Anterior cingulate cortex (tissue), 58 donors: ENCODE results near the gene DNASE1L3.
"Not testable (repeated sequence)": the region's sequence is repeated elsewhere in the genome, so short reads cannot be mapped to it uniquely, and the experiment has no call there.

Experiments used
- DNase-seq, 58 donors: peaks; one replicate each; lab custom pipeline; 2025; lab: John Stamatoyannopoulos, UW

The DNASE1L3 gene

DNA sequence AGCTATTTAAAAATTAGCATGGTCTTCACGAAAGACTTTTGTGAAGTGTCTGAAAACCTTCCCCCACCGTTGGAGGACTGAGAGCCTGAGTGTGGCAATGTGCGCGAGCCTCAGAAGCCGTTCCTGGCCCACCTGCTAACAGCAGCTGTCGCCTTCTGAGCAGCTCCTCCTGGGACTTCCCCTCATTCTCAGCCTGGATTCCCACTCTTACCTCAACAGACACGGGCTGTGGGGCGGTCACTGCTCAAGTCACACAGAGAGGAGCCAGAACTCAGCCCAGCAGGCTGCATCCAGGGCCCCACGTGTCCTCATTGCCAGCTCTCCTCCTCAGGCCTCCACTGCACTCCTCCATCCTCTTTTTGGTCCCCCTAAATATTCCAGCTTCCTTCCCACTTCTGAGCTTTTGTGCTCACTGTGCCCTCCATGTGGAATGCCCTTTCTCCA is 7.8 kb downstream of the DNASE1L3 start:
- no peak for DNase-seq

DNA sequence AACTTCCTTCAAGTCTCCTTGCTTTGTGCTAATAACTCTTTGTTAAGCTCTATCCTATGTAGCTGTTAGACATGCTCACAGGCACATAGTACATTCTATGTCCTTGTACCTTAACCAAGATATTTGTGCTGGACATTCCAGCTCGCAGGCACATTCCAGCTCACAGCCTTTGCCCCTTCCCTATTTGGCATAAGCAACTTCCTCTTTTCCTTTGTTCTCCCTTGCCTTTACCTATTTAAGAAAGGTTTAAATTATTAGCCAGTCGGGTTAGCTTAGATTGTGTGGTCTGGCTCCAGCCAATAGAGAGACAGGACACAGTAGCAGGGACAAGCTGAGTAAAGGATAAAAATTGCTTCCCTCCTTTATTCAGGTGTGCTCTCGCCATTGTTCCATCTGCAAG is 9.3 kb downstream of the DNASE1L3 start:
- DNase-seq, result not testable (repeated sequence)

DNA sequence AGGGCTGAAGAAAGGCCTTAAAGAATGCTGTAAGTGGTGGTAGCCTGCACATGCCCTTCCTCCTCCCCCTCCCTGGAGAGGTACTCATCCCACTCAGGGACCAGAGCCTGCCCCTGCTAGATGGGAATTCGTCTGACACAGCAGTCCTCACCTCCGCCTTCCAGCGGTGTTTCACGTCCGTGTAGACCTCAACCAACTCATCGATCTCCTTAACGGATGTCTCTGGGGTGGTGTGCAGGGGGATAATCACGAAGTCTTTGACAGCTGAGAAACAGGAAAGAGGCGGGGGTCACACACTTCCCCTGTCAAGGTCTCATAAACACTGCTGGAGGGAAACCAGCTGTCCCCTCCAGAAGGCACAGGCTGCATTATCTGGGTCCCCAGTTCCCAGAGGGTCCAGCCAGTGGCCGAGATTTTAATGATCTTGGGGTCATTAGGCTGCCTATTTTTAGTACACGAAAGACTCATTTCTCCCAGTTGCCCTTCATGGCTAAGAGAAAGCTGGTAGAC is 9.9 kb downstream of the DNASE1L3 start:
- no peak for DNase-seq

DNA sequence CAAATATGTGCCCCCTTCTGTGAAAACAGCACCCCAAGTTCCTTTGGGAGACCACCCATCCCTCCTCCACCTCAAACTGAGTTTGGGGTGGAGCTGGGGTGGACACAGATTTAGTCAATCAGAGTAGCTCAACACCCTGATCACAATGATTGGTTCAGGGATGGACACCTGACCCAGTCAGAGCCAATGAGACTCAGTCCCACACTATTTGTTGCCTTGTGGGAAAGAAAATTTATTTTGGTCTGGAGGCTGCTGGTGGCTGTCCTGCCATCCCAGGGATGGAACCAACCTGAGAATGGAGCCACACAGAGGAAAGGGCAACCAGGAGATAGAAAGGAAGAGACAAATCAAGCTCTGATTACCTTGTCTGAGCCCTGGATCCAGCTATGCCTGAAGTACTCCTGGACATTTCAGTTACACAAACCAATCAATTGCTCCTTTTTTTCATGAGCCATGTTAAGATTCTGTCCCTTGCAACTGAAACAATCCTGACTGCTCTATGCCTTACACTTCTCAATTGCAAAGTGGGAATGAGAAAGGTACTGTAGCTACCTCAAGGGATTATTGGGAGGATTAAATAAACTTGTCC is 10.6 kb downstream of the DNASE1L3 start:
- DNase-seq, result no peak

DNA sequence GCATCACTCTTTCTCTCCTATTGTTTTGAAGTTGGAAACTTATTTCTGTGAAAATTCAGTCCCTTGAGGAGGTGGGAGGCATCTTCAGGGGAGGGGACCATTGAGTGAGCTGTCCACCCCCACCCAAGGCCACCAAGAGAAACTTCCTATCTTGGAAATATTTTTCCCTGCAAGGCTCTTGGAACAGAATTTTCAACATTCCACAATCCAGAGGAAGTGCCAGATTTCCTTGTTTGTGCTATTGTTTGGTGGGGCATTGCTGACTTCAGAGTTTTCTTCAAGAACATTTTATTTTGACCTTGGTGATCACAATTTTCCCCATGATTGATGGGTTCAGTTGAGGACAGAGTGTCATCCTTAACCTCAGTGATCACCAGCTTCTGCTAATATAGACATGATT is 12.0 kb downstream of the DNASE1L3 start:
- DNase-seq, result no peak

- DNase-seq, result no peak
These were observed 12.4 kb downstream of the DNASE1L3 start for GRCh38 chr3:58198362-58198761.

- no peak for DNase-seq
These were observed 13.2 kb downstream of the DNASE1L3 start for GRCh38 chr3:58197588-58197987.

GRCh38 chr3:58193682-58194407 is 16.9 kb downstream of the DNASE1L3 start:
- no peak for DNase-seq

DNA sequence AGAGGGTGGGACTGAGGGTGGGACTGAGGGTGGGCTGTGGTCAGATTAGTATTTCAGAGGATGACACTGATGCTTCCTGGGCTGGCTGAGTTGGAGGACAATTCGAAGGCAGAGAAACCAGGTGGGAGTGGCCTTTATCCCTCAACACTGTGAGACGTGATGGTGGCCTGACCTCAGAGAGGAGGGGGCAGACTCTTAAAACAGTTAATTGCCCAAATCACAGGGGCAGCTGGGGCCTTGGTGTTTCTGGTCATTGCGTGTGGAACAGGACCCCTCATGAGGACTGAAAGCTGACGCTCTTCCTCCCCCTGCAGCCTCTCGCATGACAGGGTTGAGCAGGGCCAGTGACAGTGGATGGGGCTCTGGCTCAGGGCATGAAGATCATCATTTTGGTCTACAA is 18.7 kb downstream of the DNASE1L3 start:
- no peak for DNase-seq

- no peak for DNase-seq
These were observed 19.3 kb downstream of the DNASE1L3 start for GRCh38 chr3:58191361-58191991.

DNA sequence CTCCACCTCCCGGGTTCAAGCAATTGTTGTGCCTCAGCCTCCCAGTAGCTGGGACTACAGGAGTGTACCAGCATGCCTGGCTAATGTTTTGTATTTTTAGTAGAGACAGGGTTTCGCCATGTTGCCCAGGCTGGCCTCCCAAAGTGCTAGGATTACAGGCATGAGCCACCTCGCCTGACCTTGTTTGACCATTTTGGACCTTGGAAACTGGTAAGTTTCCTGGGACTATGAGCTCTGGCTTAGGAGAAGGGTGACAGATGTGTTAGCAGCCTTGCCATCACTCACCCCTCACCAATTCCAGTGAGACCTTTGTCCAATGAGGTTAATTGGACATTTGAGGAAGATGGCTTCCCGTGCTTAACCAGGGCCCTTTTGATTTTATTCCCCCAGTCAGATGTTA is 19.9 kb downstream of the DNASE1L3 start:
- no peak for DNase-seq

DNA sequence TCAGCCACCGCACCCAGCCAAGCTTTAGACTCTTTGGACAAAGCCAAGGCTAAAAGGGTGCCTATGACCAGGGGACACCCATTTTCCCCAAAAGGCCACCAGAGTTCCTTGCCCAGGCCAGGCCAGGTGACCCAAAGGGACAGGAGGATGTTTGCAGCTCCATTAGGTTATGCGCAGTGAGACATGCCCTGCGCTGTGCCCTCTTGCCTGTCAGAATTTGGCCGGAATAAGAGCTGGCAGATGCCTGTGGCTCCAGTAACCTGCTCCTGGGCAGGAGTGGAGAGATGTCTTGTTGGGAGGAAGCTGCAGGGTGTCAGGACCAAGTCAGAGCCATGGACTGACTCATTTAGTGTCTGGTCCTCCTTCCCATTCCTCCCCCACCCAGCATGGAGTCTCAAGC is 20.5 kb downstream of the DNASE1L3 start:
- no peak for DNase-seq

DNA sequence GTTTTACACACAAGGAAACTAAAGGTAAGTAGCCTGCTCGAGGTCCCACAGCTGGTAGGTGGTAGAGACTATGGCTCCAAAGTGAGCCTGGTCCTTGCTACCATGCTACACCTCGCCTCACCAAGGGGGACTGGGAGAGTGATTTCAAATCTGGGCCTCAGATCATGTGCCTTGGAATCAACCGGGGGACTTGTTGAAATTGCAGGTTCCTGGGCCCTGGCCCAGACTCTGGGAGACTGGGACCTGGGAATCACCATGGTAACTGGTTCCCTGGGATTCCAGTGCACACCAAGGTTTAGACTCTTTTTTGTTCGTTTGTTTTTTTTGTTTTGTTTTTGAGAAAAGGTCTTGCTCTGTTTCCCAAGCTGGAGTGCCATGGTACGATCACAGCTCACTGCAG is 21.1 kb downstream of the DNASE1L3 start:
- DNase-seq, result no peak

GRCh38 chr3:58188921-58189451 is 21.8 kb downstream of the DNASE1L3 start:
- DNase-seq, result no peak

DNA sequence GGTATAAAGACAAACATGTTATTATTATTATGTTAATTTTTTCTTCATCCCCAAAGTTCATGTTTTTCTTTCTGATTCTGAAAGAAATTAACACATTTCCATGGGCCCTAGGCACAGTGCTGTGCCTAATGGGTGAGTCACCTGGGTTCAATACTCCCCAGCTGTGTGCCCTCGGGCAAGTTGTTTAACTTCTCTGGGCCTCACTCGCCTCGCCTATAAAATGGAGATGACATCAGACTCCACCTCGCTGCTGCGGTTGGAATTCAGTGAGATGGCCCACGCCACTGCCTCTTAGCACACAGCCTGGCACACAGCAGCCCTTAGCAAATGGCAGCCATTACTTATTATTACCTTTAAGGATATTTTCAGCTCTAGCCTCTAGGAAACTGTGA is 22.6 kb downstream of the DNASE1L3 start:
- DNase-seq, result no peak

DNA sequence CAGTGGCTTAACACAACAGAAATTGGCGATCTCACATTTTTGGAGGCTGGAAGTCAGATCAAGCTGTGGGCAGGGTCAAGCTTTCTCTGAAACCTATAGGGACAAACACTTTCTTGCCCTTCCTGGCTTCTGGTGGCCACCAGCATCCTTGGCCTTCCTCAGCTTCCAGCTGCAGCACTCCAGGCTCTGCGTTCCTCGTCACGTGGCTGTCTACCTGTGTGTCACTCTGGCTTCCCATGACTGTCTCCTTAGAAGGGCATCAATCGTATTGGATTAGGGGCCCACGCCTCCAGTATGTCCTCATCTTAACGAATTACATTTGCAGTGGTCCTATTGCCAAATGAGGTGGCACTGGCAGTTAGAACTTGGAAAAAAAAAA is 25.8 kb downstream of the DNASE1L3 start:
- no peak for DNase-seq

GRCh38 chr3:58184309-58184981 is 26.3 kb downstream of the DNASE1L3 start:
- no peak for DNase-seq

- DNase-seq, result no peak
These were observed 26.9 kb downstream of the DNASE1L3 start for GRCh38 chr3:58183891-58184290.

DNA sequence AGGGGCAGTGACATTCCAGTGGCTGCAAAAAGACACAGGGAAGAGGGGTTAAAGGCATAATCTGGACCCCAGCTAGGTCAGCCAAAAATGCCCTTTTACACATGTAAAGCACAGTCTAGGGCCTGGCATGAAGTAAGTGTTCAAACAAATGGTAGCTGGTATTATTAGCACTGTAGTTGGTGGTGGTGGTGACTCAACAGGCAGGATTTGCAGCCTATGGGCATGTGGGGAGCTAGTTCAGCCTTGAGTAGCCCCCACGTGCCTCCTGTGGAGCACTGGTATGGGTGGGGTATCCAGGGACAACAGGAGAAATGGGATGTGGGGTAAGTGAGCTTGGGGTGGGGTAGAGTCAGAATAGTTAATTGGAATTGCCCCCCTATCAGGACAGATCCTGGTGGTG is 27.6 kb downstream of the DNASE1L3 start:
- no peak for DNase-seq

DNA sequence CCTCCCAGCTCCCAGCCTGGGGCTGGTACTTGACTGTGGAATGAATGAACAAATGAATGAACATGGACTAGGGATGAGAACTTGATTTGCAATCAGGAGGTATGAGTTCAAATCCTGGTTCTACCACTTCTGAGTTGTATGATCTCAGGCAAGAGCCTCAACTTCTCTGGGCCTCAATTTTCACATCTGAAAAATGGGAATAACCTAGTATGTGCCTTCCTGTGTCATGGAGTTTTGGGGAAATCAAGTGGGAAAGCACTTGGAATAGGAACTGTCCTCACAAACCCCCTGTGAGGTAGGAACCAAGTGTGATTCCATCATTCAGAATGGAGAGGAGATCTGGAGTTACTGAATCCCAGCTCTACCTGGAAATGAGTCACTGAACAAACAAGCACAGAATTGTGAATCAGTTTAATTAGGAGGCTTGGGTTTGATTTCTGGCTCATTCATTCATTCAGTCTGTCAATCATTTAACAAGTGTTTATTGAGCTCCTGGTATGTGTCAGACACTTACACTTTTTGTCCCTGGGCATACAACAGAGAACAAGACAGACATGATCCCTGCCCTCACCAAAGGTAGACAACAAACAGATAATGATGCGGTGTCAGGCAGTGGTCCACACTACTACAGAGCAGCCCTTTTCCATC is 29.7 kb downstream of the DNASE1L3 start:
- DNase-seq, result no peak
